ENCODE data around the gene TMED1.
A peak's percentile ranks its signal among the peaks of the same experiment; 100 is the strongest.

Gene TMED1

DNA sequence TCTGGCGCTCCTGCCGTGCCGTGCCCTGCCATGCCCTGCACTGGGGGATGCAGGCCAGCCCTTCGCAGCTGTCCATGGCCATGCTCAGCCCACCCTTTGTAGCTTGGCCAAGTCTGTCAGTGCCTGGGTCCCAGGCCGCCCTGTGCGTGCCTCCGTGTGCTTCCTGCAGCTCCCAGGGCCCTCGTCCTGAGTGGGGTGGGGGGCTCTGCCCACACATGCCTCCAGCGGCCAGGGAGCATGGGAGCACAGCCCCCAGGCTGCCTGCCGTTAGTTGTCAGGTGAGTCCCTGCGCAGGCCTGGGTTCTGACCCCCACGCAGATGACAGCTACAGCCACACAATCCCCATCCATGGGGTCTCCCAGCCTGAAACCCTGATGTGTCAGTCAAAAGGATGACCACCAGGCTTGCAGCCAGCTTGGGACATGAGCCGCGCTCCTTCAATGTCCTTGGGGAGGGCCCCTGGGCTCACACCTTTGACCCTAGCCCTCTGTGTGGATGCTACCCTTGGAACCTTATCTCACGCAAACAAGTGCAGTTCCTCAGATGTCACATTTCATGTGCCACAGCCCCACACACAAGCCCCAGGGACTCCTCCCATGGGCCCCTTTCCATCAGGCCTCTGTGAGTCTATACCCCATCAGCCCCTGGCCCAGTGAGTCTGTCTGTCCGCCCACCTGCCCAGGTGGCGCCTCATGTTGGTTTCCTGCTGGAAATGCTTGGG is 24.5 kb downstream of the TMED1 start:
- no peak for DNase-seq (ENCODE audit: low read depth)

DNA sequence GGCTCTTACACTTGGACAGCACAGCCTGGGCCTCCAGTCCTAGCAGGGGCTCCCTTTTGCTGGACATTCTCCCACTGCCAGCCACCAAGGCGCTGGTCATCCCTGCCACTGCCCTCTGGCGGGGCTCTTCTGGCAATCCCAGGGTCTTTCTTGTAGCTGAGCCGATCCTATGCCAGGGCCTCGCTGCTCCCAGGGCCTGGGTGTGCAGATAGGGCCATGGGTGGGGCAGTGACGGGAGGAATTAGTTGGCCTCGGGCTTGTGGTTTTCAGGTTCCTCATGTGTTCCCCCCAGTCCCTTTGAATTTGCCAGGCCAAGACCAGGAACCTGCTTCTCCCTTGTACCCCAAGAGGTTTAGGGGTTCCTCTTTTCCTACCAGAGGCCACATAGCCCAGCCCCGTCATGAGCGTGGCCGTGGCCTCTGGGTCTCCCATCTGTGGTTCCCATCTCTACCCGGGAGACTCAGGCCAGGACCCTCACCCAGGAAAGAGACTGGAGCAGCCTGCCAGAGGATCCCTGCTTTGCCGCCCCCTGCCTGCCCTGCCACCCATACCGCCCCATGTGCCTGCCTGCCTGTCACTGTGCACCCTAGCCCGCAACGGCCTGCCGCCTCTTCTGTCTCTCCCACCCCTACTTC is 26.2 kb downstream of the TMED1 start:
- no peak for DNase-seq (ENCODE audit: low read depth)

DNA sequence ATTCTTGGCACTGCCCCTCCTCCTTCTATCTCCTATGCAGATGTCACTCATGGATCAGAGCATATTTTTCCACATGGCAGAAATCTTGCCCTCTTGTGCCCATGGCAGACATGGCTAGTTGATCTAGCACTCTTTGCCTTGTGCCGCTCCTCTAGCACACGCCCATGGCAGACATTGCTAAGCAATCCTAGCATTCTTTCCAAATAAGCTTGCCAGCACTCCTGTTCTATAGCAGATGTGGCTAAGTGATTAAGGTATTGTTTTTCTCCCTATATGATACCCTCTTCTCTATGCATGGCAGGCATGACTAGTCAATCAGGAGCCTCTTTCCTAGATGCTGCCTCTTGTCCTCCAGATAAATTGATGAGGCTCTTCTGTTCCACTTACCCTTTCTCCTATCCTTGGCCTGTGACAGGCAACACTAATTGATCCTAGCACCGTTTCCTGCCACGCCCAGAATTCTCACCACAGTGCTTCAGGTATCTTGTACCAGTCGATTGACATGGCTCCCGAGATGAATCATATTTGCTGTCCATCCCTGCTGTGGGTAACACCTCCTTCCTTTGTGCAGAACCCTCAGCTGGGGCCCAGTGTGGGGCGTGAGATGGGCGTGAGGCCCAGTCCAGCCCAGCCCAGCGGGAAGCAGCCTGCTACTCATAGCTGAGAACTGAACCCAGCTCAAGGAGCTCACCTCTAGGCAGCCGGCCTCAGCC is 26.9 kb downstream of the TMED1 start:
- peak; percentile 54 for DNase-seq (ENCODE audit: low read depth)

DNA sequence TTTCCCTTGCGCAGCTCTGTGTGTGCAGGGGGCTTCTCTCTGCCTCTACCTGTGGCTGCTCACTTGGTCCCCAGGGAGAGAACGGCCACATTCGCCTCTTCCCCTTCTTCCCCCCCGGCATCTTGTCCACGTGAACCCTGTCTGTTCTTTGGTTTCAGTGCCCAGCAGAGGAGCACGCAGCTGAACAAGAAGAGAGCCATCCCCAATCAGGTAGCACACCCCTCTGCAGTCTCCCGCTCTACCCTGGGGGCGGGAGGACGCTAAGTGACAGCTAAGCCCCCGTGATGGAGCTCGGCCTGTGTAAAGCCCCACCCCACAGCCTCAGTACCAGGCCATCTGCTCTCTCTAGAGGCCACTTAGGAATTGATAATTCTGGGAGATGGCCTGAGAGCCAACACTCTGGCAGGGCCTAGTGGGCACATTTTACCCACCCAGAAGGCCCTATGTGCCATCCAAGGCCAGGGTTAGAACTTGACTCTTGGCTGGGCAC is 30.2 kb downstream of the TMED1 start:
- DNase-seq (ENCODE audit: low read depth) = no peak

GRCh38 chr19:10805065-10805757 is 30.8 kb downstream of the TMED1 start:
- DNase-seq (ENCODE audit: low read depth) = no peak

GRCh38 chr19:10803252-10803651 is 32.8 kb downstream of the TMED1 start:
- DNase-seq (ENCODE audit: low read depth) = no peak

DNA sequence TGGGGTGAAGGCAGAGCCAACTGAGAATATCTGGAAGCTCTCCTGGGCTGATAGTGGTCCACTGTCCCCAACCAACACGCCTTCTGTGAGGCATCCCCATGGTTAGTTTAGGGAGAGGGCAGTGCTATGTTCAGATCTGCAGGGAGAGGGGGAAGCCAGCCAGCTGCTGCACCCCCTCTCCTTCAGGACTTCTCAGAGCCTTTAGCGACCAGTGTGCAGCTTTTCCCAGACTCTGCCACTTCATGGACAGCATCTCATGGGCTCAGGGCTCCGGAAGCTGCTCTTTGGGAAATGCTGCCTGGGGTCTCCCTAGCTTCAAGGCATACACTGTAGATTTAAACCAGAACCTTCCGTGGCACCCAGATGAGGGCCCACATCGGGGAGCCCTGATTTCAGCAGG is 33.5 kb downstream of the TMED1 start:
- no peak for DNase-seq (ENCODE audit: low read depth)

GRCh38 chr19:10800488-10800887 is 35.5 kb downstream of the TMED1 start:
- DNase-seq (ENCODE audit: low read depth) = no peak

- no peak for DNase-seq (ENCODE audit: low read depth)
These were observed 38.3 kb downstream of the TMED1 start for GRCh38 chr19:10797541-10798256.

DNA sequence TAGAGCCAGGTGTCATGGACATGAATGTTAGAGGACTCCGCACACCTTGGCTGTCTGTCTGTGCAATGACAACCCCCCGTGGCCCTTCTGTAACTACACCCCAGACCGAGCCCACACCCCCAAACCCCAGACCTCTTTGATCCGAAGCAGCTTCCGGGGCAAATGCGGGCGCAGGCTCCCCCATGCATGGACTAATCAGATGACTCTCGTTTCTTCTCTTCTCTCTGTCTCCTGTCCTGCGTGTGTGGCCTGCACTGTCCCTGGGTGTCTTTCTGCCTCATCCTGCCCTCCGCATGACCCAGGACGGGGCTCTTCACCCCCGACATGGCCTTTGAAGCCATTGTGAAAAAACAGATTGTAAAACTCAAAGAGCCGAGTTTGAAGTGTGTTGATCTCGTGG is 38.9 kb downstream of the TMED1 start:
- no peak for DNase-seq (ENCODE audit: low read depth)

GRCh38 chr19:10796653-10797052 is 39.4 kb downstream of the TMED1 start:
- no peak for DNase-seq (ENCODE audit: low read depth)

DNA sequence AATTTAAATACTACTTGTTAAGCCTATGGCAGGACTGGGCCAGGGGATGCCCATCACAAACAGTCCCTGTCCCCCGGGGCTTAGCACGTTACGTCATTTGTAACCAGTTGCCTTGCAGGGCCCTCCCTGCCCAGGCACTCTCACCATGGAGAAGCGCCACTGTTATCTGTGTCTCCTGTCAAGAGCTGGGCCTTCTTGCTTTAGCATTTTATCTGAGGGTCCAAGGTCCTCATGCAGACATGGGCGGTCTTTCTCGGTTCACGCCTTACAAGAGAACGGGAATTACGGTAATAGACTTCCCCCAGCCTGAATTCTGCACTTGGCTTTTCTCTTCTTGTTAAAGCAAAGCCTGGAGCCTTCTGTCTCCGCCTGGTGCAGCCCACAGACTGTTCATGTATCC is 46.1 kb downstream of the TMED1 start:
- DNase-seq (ENCODE audit: low read depth) = no peak

GRCh38 chr19:10788146-10788545 is 47.9 kb downstream of the TMED1 start:
- DNase-seq (ENCODE audit: low read depth) = no peak

- no peak for DNase-seq (ENCODE audit: low read depth)
These were observed 51.8 kb downstream of the TMED1 start for GRCh38 chr19:10784257-10784656.

GRCh38 chr19:10782795-10783194 is 53.2 kb downstream of the TMED1 start:
- DNase-seq (ENCODE audit: low read depth) = no peak
